GM10266 (cell line): ENCODE data around the gene RAP1GAP2.

Experiments
- DNase-seq: peaks from one replicate; pipeline ENCODE4 v3.0.0; 2012; ENCODE audit errors: extremely low spot score
- CTCF ChIP-seq: IDR thresholded peaks from 2 replicates; pipeline ENCODE4 v1.5.1; 2012; ENCODE audit warnings: mild to moderate bottlenecking, low read depth; ENCODE audit not compliant: control insufficient read depth, insufficient read depth; ENCODE audit errors: missing control alignments

The RAP1GAP2 gene

GRCh38 chr17:2758870-2759269 is 37.4 kb upstream of the RAP1GAP2 start:
- TF ChIP-seq CTCF, result no peak
- DNase-seq, result no peak

- DNase-seq, result no peak
- TF ChIP-seq CTCF, result no peak
These were observed 26.1 kb upstream of the RAP1GAP2 start for GRCh38 chr17:2770129-2770528.

GRCh38 chr17:2775206-2775605 is 21.0 kb upstream of the RAP1GAP2 start:
- TF ChIP-seq CTCF, result no peak
- no peak for DNase-seq

GRCh38 chr17:2776589-2777241 is 19.5 kb upstream of the RAP1GAP2 start:
- no peak for DNase-seq
- no peak for TF ChIP-seq CTCF

GRCh38 chr17:2777242-2777867 is 18.9 kb upstream of the RAP1GAP2 start:
- TF ChIP-seq CTCF, result no peak
- no peak for DNase-seq

GRCh38 chr17:2778489-2778888 is 17.7 kb upstream of the RAP1GAP2 start:
- no peak for DNase-seq
- TF ChIP-seq CTCF, result no peak

GRCh38 chr17:2779545-2779944 is 16.7 kb upstream of the RAP1GAP2 start:
- DNase-seq, result no peak
- TF ChIP-seq CTCF, result no peak
